HG03378 (cell line): ENCODE data around the gene PPP1R12B.
"Not testable (repeated sequence)": the region's sequence is repeated elsewhere in the genome, so short reads cannot be mapped to it uniquely, and the experiment has no call there.

Experiments used
- ATAC-seq: cut with Tn5 transposase; IDR thresholded peaks from one replicate; pipeline ENCODE4 v1.9.1; 2021; ENCODE audit warnings: mild to moderate bottlenecking, moderate library complexity; ENCODE audit not compliant: unreplicated experiment

Gene PPP1R12B

DNA sequence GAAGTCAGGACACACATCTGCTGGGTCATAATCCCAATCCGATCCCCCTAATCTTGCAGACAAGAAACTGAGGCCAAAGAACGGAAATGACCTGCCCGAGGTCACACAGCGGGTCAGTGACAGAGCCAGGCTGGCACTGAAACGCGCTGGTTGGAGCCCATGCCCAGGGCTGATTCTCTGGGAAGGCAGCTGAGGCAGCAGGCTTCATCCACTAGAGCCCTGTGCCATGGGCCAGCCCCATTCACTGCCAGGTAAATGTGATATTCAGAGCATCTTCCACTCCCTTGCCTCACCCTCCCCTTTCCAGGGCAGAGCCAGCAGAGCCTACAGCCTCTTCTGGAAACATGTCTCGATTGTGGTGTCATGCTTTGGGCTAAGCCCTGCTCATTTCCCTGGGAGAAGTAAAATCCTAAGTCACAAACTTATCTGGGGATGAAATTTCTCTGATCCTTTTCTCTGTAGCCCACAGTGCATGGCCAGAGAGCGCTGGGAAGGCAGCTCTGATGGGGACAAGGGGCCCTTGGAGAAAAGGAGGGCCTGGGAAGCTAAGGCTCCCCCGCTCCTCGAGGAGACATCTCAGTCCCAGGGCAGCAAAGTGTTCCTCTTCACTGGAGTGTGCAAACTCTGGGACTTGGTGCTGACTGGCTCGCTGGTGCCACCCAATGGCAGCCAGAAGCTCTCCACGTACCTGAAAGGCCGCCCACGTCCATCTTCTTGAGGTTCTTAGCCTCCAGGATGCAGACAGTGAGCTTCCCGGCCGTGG, 251.4 kb downstream of the PPP1R12B start:
- ATAC-seq, result no peak

DNA sequence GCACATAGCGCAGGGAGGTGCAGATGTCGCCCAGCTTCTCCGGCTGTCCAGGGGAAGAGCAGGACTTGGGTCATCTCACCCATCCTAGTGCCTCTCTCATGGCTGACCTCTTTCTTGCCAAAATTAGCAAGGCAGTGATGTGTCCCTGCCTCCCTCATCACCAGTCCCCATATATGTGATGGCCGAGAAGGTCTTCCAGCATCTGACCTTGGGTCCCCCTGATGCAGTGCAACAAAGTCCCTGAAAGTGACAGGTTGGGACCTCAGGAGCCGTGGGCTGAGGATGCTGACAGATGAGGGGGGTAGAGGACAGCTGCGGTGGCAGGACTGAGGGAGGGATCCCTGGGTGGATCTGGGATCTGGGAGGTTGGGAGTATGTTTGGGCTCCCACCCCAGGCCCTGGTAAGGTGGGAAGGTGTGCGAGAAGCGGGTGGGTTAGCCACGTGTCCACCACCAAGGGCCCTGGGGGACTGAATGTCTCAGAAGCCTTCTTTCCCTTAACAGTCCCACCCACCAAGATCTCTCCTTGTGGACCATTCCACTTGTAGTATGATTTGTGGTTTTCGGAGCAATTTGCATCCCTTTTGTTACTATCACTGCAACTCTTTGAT, 252.0 kb downstream of the PPP1R12B start:
- ATAC-seq, result no peak

DNA sequence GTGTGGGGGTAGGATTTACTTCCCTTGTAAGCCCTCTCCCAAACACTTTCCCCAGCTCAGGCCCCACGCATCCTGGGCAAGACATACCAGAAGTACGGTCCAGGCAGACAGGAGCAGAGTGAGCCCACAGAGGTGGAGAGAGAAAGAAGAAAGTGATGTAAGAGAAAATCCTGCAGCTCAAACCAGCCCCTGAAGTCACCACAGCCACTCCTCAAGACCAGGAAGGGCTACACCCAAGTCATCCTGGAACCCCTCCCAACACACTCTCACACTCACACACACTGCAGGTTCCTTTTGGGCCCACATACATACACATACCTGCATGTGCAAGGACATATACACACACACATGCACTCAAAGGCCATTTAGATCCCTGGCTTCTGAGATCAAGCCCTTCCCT, 254.9 kb downstream of the PPP1R12B start:
- ATAC-seq, result no peak

DNA sequence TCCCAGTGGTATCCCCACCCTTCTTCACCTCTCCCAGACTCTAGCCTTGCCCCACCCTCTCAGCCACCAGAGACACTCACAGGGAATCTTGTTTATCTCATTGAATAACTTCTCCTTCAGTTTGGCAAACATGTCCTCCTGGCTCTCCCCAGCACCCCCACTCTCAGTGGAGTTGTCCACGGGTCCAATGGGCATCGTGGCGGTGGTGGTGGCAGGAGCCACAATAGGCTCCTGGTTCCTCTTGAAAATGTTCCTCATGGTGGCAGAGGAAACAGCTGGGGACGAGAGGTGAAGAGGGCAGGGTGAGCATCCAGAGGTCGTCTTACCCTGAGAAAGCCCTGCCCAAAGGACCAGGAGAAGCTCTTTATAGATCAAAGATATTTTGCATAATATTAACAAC, 257.0 kb downstream of the PPP1R12B start:
- ATAC-seq, result no peak

DNA sequence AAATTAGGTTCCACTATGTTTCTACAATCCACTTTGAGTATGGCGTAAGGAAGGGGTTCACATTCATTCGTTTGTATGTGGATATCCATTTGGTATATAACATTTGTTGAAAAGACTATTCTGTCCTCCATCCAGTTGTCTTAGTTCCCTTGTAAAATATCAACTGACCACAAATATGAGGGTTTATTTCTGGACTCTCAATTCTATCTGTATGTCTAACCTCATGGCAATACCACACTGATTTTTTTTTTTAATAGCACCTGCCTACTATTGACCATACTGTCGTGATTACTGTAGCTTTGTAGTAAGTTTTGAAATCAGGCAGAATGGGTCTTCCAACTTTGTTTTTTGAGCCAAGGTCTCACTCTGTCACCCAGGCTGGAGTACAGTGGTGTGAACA, 263.5 kb downstream of the PPP1R12B start:
- not testable (repeated sequence) for ATAC-seq

DNA sequence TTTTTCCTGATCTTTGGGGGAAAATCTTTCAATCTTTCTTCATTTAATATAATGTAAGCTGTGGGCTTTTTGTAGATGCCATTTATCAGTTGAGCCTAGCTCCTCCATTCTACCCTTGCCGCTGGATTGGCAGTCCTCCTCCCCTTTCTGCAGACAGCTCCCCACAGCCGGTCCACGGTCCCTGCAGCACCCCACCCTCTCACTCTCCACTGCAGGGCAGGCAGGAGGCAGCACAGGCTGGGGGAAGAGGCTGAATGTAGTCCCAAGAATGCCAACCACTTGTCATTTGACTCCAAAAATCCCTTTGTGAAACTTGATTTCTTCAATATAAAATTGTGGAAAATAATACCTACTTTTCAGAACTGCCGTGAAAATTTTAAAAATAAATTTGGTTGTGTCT, 265.1 kb downstream of the PPP1R12B start:
- no peak for ATAC-seq

DNA sequence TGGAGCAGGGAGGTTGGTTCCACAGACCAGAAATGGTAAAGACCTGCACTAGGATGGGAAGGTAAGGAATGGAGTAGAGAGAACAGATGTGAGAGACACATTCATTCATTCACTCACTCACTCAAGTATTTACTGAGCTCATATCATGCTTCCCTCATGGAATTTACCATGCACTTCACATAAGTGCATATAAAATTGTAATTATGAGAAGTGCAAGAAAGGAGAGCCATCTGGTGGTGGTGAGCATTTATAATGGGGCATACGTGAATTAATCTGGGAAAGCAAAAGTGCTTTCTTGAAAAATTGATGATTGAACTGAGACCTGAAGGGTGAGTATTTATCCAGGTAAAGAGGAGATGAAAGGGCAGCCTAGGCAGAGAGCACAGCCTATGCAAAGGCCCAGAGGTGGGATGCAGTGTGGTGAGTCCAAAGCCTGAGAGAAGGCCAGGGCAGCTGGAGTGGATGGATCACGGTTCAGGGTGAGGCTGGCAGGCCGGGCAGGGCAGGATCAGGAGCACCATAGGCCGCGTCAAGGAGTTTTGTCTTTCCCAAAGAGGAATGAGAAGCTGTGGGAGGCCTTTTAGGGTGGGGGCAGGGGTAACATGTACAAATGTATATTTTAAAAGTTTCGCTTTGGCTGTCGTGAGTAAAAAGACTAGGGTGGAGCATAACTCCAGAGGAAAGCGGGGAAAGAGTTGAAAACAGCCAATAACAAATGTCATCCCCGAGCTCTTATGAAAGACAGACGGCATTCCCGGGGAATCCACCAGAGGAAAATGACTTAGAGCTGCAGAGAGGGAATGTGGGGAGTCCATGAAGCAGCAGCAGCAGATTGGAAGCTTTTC, 266.1 kb downstream of the PPP1R12B start:
- ATAC-seq, result not testable (repeated sequence)

DNA sequence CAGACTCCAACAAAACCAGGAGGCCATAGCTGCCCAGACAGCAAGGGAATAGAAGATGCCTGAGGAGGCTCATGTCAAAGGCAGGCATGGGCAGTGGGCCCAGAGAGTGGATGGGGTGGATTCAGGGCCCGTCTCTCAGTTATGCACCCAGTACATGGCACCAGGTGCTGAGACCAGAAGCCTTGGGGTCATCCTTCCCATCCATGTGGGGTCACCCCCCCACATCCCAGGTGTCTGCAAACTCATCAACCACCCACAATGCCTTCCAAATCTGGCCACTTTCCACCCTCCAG, 266.7 kb downstream of the PPP1R12B start:
- ATAC-seq, result not testable (repeated sequence)

DNA sequence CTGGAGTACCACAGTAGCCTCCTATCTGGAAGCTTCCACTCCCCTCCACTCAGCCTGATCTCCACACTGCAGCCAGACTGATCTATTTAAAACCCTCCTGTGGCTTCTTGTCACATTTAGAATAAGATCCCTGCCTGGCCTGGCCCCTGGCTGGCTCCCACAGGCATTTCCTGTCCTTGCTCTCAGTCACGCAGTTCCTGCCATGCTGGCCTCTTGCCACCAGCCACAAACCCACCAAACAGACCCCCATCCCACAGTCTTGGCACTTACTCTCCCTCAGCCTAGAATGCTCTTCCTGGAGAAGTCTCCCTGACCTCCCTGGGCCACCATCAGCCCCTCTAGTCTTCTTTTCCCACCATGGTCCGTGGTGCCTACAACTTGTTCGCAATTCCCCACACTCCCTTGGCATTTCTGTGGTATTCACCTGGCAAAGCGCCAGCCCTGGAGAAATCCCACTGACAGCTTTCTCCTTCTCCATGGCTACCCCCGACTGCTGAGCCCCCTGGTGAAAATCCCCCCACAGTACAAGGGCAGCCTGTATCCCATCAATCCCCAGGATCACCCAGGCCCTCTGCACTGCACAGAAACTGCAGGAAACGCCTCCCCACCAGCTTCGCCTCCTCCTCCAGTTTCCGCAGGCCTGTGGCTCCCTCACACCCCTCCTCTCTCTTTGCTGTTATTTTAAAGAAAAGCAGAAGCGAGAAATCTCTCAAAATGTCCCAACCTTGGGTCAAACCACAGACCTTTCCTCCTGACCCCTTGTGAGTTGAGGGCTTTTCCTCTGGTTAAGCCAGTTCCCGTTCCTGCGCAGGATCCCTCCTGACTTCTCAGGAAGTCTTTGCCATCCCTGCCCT, 267.2 kb downstream of the PPP1R12B start:
- peak; percentile 70 for ATAC-seq

DNA sequence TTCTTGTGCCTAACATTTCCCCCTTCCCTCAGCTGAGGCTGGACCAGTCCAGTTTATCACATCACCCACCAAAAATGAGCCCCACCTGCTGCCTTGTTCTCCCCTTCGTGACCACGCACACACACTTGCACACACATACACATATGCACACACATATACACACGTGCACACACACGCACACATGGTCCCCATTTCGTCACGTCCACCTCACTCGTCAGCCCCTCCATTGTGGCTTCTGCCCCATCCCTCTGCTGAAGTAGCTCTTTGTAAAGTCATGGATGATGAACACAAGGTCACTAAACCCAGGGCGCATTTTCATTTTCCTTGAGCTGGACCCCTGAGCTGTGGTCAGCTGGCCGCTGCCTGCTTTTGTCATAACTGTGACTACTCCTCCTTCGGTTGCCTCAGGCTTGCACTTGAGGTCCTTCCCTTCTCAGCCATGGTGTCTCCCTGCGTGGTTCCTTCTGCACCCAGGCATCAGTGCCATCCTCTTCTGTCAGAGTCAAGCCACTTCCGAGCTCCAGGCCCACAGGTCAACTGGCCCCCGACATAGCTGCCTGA, 267.9 kb downstream of the PPP1R12B start:
- peak; percentile 10 for ATAC-seq

DNA sequence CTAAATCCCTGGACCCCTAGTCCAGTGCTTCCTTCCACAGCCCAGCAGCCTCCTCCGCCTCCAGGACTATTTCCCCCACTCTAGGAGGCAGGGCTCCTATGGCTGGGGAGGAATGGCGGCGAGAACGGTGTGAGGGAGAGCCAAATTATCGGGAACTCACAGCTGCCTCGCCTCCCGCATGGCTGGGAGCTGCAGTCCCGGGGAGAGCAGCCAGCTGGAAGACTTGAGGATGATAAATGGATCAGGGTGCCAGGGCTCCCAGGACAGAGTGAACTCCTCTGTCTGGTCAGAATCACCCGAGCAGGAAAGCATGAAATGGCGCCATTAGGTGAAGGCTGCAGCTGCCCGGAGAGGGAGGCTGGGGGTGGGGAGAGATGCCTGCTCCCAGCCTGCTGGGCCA, 270.5 kb downstream of the PPP1R12B start:
- ATAC-seq, result not testable (repeated sequence)

DNA sequence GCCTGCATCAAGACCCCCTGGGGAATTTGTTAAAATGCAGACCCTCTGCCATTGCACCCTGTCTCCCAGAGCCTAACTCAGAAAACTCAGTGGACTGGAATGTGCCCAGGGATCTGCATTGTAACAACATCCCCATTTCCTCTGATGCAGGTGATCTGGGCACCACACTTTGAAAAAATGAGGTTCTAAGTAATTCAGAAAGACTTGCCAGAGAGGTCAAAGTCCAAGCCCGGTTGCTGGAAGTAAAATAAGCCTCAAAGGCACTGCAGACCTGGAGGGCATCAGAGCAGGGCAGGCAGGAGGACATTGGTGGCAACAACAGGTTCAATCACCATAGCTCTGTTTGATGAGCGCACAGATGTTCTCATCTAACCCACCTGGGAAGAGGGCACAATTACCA, 271.0 kb downstream of the PPP1R12B start:
- ATAC-seq, result no peak

DNA sequence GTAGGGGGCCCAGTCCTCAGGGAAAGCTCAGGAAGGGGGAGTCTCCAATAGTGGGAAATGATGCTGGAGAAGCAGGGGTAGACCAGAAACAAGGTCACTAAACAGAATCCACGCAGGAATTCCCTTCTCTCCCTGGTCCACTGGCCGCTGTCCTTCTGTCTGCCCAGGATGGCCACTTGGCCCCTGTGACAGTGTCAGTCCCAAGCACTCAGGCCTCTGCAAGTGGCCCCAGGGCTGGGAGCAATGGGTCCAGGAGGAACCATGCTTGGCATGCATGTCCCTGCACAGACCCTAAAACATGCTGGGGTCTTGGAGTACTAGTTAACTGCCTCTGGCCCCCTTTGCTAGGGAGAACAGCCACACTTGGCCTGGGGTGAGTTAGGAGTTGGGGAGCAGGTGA, 271.5 kb downstream of the PPP1R12B start:
- ATAC-seq, result not testable (repeated sequence)

DNA sequence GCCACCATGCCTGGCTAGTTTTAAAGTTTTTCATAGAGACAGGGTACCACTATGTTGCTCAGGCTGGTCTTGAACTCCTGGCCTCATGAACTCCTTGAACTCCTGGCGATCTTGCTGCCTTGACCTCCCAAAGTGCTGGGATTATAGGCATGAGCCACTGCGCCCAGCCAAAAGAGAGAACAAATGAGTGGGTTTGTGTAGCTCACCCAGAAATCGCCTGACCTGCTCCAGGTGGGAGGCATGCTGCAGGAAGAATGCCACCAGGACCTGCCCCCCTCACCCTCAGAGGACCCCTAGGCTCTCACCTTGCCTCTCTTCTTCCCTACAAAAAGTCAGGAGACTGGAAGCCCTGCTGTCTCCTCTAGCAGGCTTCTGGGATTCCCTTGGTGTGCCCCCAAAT, 272.9 kb downstream of the PPP1R12B start:
- no peak for ATAC-seq

DNA sequence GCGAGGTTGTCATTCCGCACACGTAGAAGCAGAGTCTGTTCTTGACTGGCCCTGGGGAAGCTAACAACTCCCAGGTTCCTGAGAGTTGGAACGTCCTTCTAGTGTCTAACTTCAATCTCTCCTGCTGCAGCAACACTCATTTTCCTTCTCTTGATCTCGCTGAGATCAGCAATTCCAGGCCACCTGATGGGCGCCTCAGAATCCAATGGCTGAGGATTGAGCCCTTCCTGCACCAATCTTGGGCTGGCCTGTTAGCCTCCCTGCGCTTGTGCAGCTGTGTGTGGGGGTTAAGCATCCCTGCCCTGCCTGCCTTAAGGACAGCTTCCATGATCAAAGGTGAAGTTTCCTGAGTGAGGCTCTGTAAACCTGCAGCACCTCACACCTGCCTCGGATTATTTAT, 273.9 kb downstream of the PPP1R12B start:
- no peak for ATAC-seq

DNA sequence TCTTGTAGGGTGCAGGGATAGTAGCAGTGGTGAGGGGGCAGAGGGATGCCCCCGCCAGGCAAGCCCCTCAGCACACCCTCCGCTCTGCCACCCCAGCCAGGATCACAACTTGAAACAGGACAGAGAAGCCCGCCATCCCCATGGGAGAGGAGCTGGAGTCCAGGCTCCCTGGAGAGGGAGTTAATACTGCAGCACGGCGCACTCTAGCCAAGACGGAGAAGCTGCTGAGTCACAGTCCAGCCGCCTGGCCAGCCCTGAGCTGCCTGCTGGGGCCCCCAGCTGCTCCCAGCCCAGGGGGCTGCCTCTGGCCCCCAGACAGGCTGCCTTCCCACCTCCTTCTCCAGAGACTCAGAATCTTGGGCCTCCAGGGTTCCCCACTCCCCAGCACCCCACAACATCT, 274.6 kb downstream of the PPP1R12B start:
- no peak for ATAC-seq

DNA sequence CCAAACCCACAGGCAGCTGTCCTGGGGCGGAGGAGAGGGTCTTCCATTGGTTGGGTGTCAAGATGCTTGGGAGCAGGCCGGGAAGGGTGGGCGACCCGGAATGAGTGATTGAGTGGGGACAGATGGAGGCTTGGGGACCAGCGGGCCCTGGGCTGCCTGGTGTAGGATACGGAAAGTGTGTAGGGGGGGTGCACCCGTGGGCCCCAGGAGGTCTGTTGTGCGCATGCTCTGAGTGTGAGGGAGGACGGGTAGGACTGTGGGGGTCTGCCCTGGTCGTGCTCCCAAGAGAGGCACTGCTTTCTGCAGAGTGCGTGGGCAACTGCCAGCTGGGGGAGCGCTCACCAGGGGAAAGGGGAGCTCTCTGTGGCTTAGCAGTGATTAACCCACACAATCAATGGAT, 275.0 kb downstream of the PPP1R12B start:
- ATAC-seq, result not testable (repeated sequence)

DNA sequence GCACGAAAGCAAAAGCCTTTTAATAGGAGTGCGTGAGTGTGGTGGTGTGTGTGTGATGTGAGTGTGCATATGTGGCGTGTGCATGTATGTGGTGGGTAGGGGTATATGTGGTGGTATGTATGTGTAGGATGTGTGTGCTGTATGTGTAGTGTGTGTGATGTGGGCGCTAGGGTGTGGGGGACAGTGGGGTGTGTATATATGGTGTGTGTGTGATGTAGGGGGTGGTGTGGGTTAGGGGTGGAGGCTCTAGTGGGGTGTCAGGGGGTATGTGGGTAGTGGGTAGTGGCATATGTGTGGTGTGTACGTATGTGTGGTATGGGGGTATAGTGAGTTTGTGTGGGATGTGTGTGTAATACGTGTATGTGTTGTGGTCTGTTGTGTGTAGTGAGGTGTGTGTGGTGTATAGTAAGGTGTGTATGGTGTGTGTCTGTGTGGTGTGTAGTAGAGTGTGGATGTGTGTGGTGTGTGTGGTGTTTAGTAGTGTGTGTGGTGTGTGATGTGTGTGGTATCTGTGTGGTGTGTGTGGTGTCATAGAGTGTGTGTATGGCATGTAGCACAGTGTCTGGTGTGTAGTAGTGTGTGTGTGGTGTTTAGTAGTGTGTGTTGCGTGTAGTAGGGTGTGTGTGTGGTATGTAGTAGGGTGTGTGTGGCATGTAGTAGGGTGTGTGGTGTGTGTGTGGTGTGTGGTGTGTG, 275.7 kb downstream of the PPP1R12B start:
- ATAC-seq, result no peak

DNA sequence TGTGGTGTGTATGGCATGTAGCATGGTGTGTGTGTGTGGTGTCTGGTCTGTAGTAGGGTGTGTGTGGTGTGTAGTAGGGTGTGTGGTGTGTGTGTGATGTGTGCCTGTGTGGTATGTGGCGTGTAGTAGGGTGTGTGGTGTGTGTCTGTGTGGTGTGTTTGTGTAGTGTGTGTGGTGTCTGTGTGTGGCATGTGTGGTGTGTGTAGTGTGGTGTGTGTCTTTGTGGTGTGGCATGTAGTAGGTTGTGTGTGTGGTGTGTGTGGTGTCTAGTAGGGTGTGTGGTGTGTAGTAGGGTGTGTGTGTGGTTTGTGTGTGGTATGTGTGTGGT, 276.2 kb downstream of the PPP1R12B start:
- no peak for ATAC-seq
